T-helper 1 cell (primary cell): Measurements from ENCODE around the gene PIPOX.

Experiments
- DNase-seq, 5 donors: peaks; one replicate each; pipeline ENCODE4 v3.0.0-alpha.2; 2012 to 2020

The PIPOX gene

GRCh38 chr17:29020576-29020975 lies 22.4 kb upstream of the PIPOX start:
- DNase-seq: no peak

- no peak for DNase-seq
Observed at GRCh38 chr17:29021226-29021625, 21.7 kb upstream of the PIPOX start.

- no peak for DNase-seq
Observed at GRCh38 chr17:29022074-29022473, 20.9 kb upstream of the PIPOX start.

- no peak for DNase-seq
Observed at GRCh38 chr17:29024316-29024952, 18.5 kb upstream of the PIPOX start.

- no peak for DNase-seq
Observed at GRCh38 chr17:29031488-29031887, 11.5 kb upstream of the PIPOX start.

- no peak for DNase-seq
Observed at GRCh38 chr17:29032013-29032856, 10.7 kb upstream of the PIPOX start.

GRCh38 chr17:29032857-29033197 lies 10.1 kb upstream of the PIPOX start:
- no peak for DNase-seq

GRCh38 chr17:29034510-29034909 lies 8.4 kb upstream of the PIPOX start:
- DNase-seq: no peak

GRCh38 chr17:29036584-29036983 lies 6.4 kb upstream of the PIPOX start:
- DNase-seq: no peak

- DNase-seq: no peak
Observed at GRCh38 chr17:29037739-29038084, 5.2 kb upstream of the PIPOX start.

GRCh38 chr17:29038085-29038795 lies 4.7 kb upstream of the PIPOX start:
- no peak for DNase-seq

- no peak for DNase-seq
Observed at GRCh38 chr17:29039764-29040598, 3.0 kb upstream of the PIPOX start.

GRCh38 chr17:29041091-29041490 lies 1.9 kb upstream of the PIPOX start:
- no peak for DNase-seq

- no peak for DNase-seq
Observed at GRCh38 chr17:29041571-29041970, 1.4 kb upstream of the PIPOX start.

GRCh38 chr17:29042026-29042678 lies 789 bp upstream of the PIPOX start:
- DNase-seq: no peak

GRCh38 chr17:29043539-29044145 lies 701 bp downstream of the PIPOX start:
- no peak for DNase-seq

- no peak for DNase-seq
Observed at GRCh38 chr17:29045026-29045425, 2.1 kb downstream of the PIPOX start.

GRCh38 chr17:29045734-29046472 lies 3.0 kb downstream of the PIPOX start:
- DNase-seq: no peak

- no peak for DNase-seq
Observed at GRCh38 chr17:29046473-29046839, 3.5 kb downstream of the PIPOX start.

- no peak for DNase-seq
Observed at GRCh38 chr17:29048440-29049368, 5.8 kb downstream of the PIPOX start.
